HEK293 (cell line): ENCODE data around the gene CLCNKB.

ENCODE experiments used
- CTCF ChIA-PET: fragments of 350-600 bp; formaldehyde crosslinking; extraction: SDS; loops from one replicate; lab custom pipeline; 2021; ENCODE audit warnings: antibody characterized with exemption; lab: Yijun Ruan, JAX
- POLR2A ChIA-PET: fragments of 300-600 bp; formaldehyde crosslinking; extraction: SDS; loops from one replicate; lab custom pipeline; 2020; ENCODE audit warnings: antibody characterized with exemption, inconsistent platforms; lab: Yijun Ruan, JAX
- H3K27ac ChIP-seq: fragments of 200-500 bp; sonication (Bioruptor generic); 2 replicates; pipeline ENCODE4 v1.5.1; 2014; ENCODE audit warnings: low read depth, low read length, control low read depth, inconsistent platforms; ENCODE audit errors: extremely low read depth
- H3K36me3 ChIP-seq, 2 experiments: fragments of 200-500 bp in 1 of 2; sonication (Bioruptor generic) in 1 of 2; 1 replicate in 1 of 2; 2 replicates in 1 of 2; pipeline ENCODE4 v1.5.1; 2014 to 2017; ENCODE audit warnings: inconsistent platforms in 2 of 2, low read length in 2 of 2; ENCODE audit not compliant: control insufficient read depth in 2 of 2, insufficient read depth in 1 of 2
- H3K4me1 ChIP-seq: fragments of 200-500 bp; sonication (Bioruptor generic); 2 replicates; pipeline ENCODE4 v1.5.1; 2014; ENCODE audit warnings: mild to moderate bottlenecking, low read length, inconsistent platforms; ENCODE audit not compliant: control insufficient read depth, insufficient read depth
- H3K4me3 ChIP-seq: 2 replicates; pipeline ENCODE4 v1.5.1; 2011; ENCODE audit warnings: low read depth, mild to moderate bottlenecking, control low read depth, low read length, moderate library complexity
- H3K9me3 ChIP-seq: fragments of 200-500 bp; sonication (Bioruptor generic); 2 replicates; pipeline ENCODE4 v1.5.1; 2014; ENCODE audit warnings: low read depth, low read length, inconsistent platforms; ENCODE audit not compliant: control insufficient read depth, insufficient read depth
- MYNN ChIP-seq: fragments of 450-650 bp; formaldehyde crosslinking; IDR thresholded peaks from 2 replicates; pipeline ENCODE4 v1.5.1; 2016; ENCODE audit warnings: missing biosample characterization, missing genetic modification characterization, borderline replicate concordance
- ZNF266 ChIP-seq: fragments of 450-650 bp; formaldehyde crosslinking; IDR thresholded peaks from 2 replicates; pipeline ENCODE4 v1.5.1; 2016; ENCODE audit warnings: missing biosample characterization, missing genetic modification characterization, low read depth
- ZNF292 ChIP-seq: fragments of 450-650 bp; formaldehyde crosslinking; IDR thresholded peaks from 2 replicates; pipeline ENCODE4 v1.5.1; 2016; ENCODE audit warnings: low read depth, missing biosample characterization, missing genetic modification characterization, borderline replicate concordance
- ZNF341 ChIP-seq: fragments of 450-650 bp; formaldehyde crosslinking; IDR thresholded peaks from 2 replicates; pipeline ENCODE4; 2016; ENCODE audit warnings: low read depth, missing biosample characterization, missing genetic modification characterization
- ZNF394 ChIP-seq: fragments of 450-650 bp; formaldehyde crosslinking; IDR thresholded peaks from 2 replicates; pipeline ENCODE4 v1.5.1; 2016; ENCODE audit warnings: missing biosample characterization, missing genetic modification characterization, mild to moderate bottlenecking, moderate library complexity, borderline replicate concordance
- ZNF426 ChIP-seq: fragments of 450-650 bp; formaldehyde crosslinking; IDR thresholded peaks from 2 replicates; pipeline ENCODE4 v1.5.1; 2017; ENCODE audit warnings: missing biosample characterization, missing genetic modification characterization, mild to moderate bottlenecking, inconsistent platforms, moderate library complexity
- ZNF558 ChIP-seq: fragments of 450-650 bp; formaldehyde crosslinking; IDR thresholded peaks from 2 replicates; pipeline ENCODE4 v1.5.1; 2016; ENCODE audit warnings: missing biosample characterization, missing genetic modification characterization
- ZNF623 ChIP-seq: fragments of 450-650 bp; formaldehyde crosslinking; IDR thresholded peaks from 2 replicates; pipeline ENCODE4 v1.5.1; 2016; ENCODE audit warnings: missing biosample characterization, missing genetic modification characterization
- ZNF677 ChIP-seq: fragments of 450-650 bp; IDR thresholded peaks from 2 replicates; pipeline ENCODE4 v1.5.0; 2018; ENCODE audit warnings: missing biosample characterization, mild to moderate bottlenecking, missing genetic modification characterization, moderate library complexity
- ZXDB ChIP-seq: fragments of 450-650 bp; formaldehyde crosslinking; IDR thresholded peaks from 2 replicates; pipeline ENCODE4 v1.5.1; 2016; ENCODE audit warnings: missing biosample characterization, missing genetic modification characterization
- TF ChIP-seq, protein P1 (sequence below): fragments of 450-650 bp; formaldehyde crosslinking; conservative IDR thresholded peaks from 2 replicates; pipeline ENCODE4 v1.5.1; 2016; ENCODE audit warnings: low read depth, missing biosample characterization, missing genetic modification characterization
- TF ChIP-seq, protein P2 (sequence below): fragments of 450-650 bp; formaldehyde crosslinking; IDR thresholded peaks from 2 replicates; pipeline ENCODE4 v1.5.1; 2017; ENCODE audit warnings: missing biosample characterization, missing genetic modification characterization
- TF ChIP-seq, protein P3 (sequence below): fragments of 450-650 bp; formaldehyde crosslinking; conservative IDR thresholded peaks from 2 replicates; pipeline ENCODE4 v1.5.1; 2016; ENCODE audit warnings: low read depth, missing biosample characterization, missing genetic modification characterization

Gene CLCNKB

GRCh38 chr1:16080422-16081150, 37.0 kb downstream of the CLCNKB start:
- no peaks in the 10 kb centered on the region for H3K9me3 ChIP-seq
- ChIA-PET POLR2A (interaction anchor here (0.8 to 3.0 kb wide), 2 partner anchors 21 to 108 kb away, joined by 3 to 9 read pairs; no protein-coding TSS in a partner anchor), CTCF (interaction anchor here (0.6 to 9.7 kb wide), 18 partner anchors 8 to 946 kb away, joined by 3 to 427 read pairs (median 8); partner anchors contain the start of genes EPHA2 and FAM131C)
- no peak overlapping the region for H3K27ac ChIP-seq
- H3K4me3 ChIP-seq: no peak overlapping the region
- H3K36me3 ChIP-seq: no peaks in the 10 kb centered on the region
- H3K4me1 ChIP-seq: no peaks in the 10 kb centered on the region
- TF ChIP-seq, protein P1, sequence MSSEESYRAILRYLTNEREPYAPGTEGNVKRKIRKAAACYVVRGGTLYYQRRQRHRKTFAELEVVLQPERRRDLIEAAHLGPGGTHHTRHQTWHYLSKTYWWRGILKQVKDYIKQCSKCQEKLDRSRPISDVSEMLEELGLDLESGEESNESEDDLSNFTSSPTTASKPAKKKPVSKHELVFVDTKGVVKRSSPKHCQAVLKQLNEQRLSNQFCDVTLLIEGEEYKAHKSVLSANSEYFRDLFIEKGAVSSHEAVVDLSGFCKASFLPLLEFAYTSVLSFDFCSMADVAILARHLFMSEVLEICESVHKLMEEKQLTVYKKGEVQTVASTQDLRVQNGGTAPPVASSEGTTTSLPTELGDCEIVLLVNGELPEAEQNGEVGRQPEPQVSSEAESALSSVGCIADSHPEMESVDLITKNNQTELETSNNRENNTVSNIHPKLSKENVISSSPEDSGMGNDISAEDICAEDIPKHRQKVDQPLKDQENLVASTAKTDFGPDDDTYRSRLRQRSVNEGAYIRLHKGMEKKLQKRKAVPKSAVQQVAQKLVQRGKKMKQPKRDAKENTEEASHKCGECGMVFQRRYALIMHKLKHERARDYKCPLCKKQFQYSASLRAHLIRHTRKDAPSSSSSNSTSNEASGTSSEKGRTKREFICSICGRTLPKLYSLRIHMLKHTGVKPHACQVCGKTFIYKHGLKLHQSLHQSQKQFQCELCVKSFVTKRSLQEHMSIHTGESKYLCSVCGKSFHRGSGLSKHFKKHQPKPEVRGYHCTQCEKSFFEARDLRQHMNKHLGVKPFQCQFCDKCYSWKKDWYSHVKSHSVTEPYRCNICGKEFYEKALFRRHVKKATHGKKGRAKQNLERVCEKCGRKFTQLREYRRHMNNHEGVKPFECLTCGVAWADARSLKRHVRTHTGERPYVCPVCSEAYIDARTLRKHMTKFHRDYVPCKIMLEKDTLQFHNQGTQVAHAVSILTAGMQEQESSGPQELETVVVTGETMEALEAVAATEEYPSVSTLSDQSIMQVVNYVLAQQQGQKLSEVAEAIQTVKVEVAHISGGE (tag by site-specific recombination): peak; percentile 49
- TF ChIP-seq ZNF394 (tag by site-specific recombination) (peak; percentile 78; the same call in 1 of the 2 replicates), ZNF266 (tag by site-specific recombination) (0 out of 2 replicates have a peak, but pooled peaks have one; percentile 31), ZNF341 (tag by site-specific recombination) (0 out of 2 replicates have a peak, but pooled peaks have one; percentile 25), ZNF677 (tag by site-specific recombination) (no peak), ZXDB (tag by site-specific recombination) (0 out of 2 replicates have a peak, but pooled peaks have one; percentile 18), ZNF623 (tag by site-specific recombination) (peak; percentile 94), ZNF292 (tag by site-specific recombination) (no peak), ZNF426 (peak; percentile 49), ZNF558 (tag by site-specific recombination) (0 out of 2 replicates have a peak, but pooled peaks have one; percentile 35), MYNN (no peak)
- TF ChIP-seq, protein P2, sequence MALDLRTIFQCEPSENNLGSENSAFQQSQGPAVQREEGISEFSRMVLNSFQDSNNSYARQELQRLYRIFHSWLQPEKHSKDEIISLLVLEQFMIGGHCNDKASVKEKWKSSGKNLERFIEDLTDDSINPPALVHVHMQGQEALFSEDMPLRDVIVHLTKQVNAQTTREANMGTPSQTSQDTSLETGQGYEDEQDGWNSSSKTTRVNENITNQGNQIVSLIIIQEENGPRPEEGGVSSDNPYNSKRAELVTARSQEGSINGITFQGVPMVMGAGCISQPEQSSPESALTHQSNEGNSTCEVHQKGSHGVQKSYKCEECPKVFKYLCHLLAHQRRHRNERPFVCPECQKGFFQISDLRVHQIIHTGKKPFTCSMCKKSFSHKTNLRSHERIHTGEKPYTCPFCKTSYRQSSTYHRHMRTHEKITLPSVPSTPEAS (tag by site-specific recombination): peak; percentile 47; the same call in 1 of the 2 replicates
- TF ChIP-seq, protein P3, sequence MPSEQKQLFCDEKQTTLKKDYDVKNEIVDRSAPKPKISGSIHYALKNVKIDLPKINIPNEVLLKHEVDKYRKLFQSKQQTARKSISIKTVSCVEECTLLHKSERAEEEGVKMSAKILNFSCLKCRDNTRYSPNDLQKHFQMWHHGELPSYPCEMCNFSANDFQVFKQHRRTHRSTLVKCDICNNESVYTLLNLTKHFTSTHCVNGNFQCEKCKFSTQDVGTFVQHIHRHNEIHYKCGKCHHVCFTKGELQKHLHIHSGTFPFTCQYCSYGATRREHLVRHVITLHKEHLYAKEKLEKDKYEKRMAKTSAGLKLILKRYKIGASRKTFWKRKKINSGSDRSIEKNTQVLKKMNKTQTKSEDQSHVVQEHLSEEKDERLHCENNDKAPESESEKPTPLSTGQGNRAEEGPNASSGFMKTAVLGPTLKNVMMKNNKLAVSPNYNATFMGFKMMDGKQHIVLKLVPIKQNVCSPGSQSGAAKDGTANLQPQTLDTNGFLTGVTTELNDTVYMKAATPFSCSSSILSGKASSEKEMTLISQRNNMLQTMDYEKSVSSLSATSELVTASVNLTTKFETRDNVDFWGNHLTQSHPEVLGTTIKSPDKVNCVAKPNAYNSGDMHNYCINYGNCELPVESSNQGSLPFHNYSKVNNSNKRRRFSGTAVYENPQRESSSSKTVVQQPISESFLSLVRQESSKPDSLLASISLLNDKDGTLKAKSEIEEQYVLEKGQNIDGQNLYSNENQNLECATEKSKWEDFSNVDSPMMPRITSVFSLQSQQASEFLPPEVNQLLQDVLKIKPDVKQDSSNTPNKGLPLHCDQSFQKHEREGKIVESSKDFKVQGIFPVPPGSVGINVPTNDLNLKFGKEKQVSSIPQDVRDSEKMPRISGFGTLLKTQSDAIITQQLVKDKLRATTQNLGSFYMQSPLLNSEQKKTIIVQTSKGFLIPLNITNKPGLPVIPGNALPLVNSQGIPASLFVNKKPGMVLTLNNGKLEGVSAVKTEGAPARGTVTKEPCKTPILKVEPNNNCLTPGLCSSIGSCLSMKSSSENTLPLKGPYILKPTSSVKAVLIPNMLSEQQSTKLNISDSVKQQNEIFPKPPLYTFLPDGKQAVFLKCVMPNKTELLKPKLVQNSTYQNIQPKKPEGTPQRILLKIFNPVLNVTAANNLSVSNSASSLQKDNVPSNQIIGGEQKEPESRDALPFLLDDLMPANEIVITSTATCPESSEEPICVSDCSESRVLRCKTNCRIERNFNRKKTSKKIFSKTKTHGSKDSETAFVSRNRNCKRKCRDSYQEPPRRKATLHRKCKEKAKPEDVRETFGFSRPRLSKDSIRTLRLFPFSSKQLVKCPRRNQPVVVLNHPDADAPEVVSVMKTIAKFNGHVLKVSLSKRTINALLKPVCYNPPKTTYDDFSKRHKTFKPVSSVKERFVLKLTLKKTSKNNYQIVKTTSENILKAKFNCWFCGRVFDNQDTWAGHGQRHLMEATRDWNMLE: peak; percentile 72
